ENCODE measurements around the gene MRPL34.

MRPL34 gene

GRCh38 chr19:17341845-17342244, 36.2 kb downstream of the MRPL34 start:
- no peak for DNase-seq

GRCh38 chr19:17346109-17346671, 40.5 kb downstream of the MRPL34 start:
- peak; percentile 47 to 76 (median 60) for DNase-seq

GRCh38 chr19:17347361-17347760, 41.7 kb downstream of the MRPL34 start:
- DNase-seq, result no peak

- no peak for DNase-seq
Observed at GRCh38 chr19:17347877-17348276, 42.2 kb downstream of the MRPL34 start.

GRCh38 chr19:17348700-17349099, 43.0 kb downstream of the MRPL34 start:
- DNase-seq, result no peak

- DNase-seq, result no peak
Observed at GRCh38 chr19:17351815-17352435, 46.3 kb downstream of the MRPL34 start.

- DNase-seq, result no peak
Observed at GRCh38 chr19:17352608-17353280, 47.1 kb downstream of the MRPL34 start.

GRCh38 chr19:17353386-17353785, 47.7 kb downstream of the MRPL34 start:
- DNase-seq, result no peak

Measured in T-helper 1 cell (primary cell).